K562 (cell line): ENCODE measurements around the gene GLI3. TPM values are rescaled to one million over a fixed set of nuclear protein-coding genes. Genes with fewer than 3 reads are reported as not detected.

Experiments used
- ATAC-seq: fragments of 200-7000 bp; cut with Tn5 transposase; 3 replicates; pipeline ENCODE4 v1.9.1; 2020; ENCODE audit warnings: moderate library complexity
- BruUV-seq: library from RNA; stranded (reverse); fragments of 400-500 nt; replicated peaks from 2 replicates; lab custom pipeline; 2021; lab: Mats Ljungman, UMichigan
- CTCF ChIA-PET: fragments of 300-600 bp; formaldehyde crosslinking; extraction: SDS; loops from one replicate; lab custom pipeline; 2021; ENCODE audit warnings: low intra/inter-chr PET ratio; lab: Yijun Ruan, JAX
- POLR2A ChIA-PET: fragments of 300-600, 350-650 bp; sonication (Branson Sonifier 250); formaldehyde crosslinking; extraction: SDS; loops from one replicate; lab custom pipeline; 2021; ENCODE audit warnings: antibody characterized with exemption, inconsistent platforms; lab: Yijun Ruan, JAX
- DNase-seq, 4 experiments: peaks; one replicate each; pipeline versions ENCODE4 v3.0.0 to v3.0.0-alpha.2; 2011 to 2018; ENCODE audit warnings: low spot score in 3 of 4, mixed read lengths in 3 of 4; ENCODE audit errors: extremely low read depth in 1 of 4
- FAIRE-seq: peaks from 2 replicates; lab custom pipeline; 2011; peaks lifted over from hg19 to GRCh38; lab: Jason Lieb, UNC
- H2AFZ ChIP-seq: 2 replicates; pipeline ENCODE4 v1.6.0; 2011; ENCODE audit warnings: low read depth, low read length, control low read depth, inconsistent platforms
- H3K27ac ChIP-seq: fragments of 200-600 bp; 3 replicates; pipeline ENCODE4 v1.8.0; 2011; ENCODE audit warnings: low read depth, mild to moderate bottlenecking, control low read depth, inconsistent platforms, low read length, moderate library complexity, mixed read lengths; ENCODE audit errors: extremely low read depth
- H3K27me3 ChIP-seq, 2 experiments: fragments of 300-600 bp in 1 of 2; 2 replicates in 1 of 2; 3 replicates in 1 of 2; pipeline versions ENCODE4 v1.6.0 to v1.8.0; 2011; ENCODE audit warnings: inconsistent platforms in 2 of 2, low read length in 2 of 2, mild to moderate bottlenecking in 1 of 2, mixed read lengths in 1 of 2, moderate library complexity in 1 of 2; ENCODE audit not compliant: control insufficient read depth in 2 of 2, insufficient read depth in 2 of 2
- H3K36me3 ChIP-seq: fragments of 300-600 bp; 3 replicates; pipeline ENCODE4 v1.8.0; 2011; ENCODE audit warnings: mild to moderate bottlenecking, low read length, inconsistent platforms; ENCODE audit not compliant: control insufficient read depth, insufficient read depth
- H3K4me1 ChIP-seq, 2 experiments: fragments of 200-600 bp in 1 of 2; replicated peaks in 1 of 2; 2 replicates in 1 of 2; 3 replicates in 1 of 2; pipeline versions ENCODE4 v1.5.1 to v1.8.0; 2011; ENCODE audit warnings: inconsistent platforms in 2 of 2, low read length in 2 of 2, mild to moderate bottlenecking in 1 of 2, mixed read lengths in 1 of 2, moderate library complexity in 1 of 2; ENCODE audit not compliant: control insufficient read depth in 2 of 2, insufficient read depth in 2 of 2
- H3K4me2 ChIP-seq: 2 replicates; pipeline ENCODE4 v1.6.1; 2011; ENCODE audit warnings: low read length, control low read depth, inconsistent platforms, mixed read lengths; ENCODE audit not compliant: insufficient read depth
- H3K4me3 ChIP-seq: fragments of 200-600 bp; sonication (generic), shearing (Covaris generic); 2 replicates; pipeline ENCODE4 v1.5.1; 2016; ENCODE audit warnings: control low read depth, inconsistent platforms
- H3K79me2 ChIP-seq: fragments of 200-600 bp; 3 replicates; pipeline ENCODE4 v1.8.0; 2011; ENCODE audit warnings: low read length, inconsistent platforms; ENCODE audit not compliant: control insufficient read depth, insufficient read depth
- H3K9ac ChIP-seq, 2 experiments: 2 replicates each; pipeline versions ENCODE4 v1.6.0 to v1.6.1; 2011; ENCODE audit warnings: low read depth in 2 of 2, low read length in 2 of 2, control low read depth in 1 of 2, inconsistent platforms in 1 of 2, mild to moderate bottlenecking in 1 of 2, mixed read lengths in 1 of 2; ENCODE audit not compliant: insufficient read depth in 1 of 2
- H3K9me1 ChIP-seq: one replicate; pipeline ENCODE4 v1.6.0; 2011; ENCODE audit warnings: inconsistent platforms, mild to moderate bottlenecking, low read length, moderate library complexity; ENCODE audit not compliant: control insufficient read depth, insufficient read depth
- H3K9me3 ChIP-seq: replicated peaks from 2 replicates; pipeline ENCODE4 v1.5.1; 2011; ENCODE audit warnings: low read depth, low read length, inconsistent platforms; ENCODE audit not compliant: control insufficient read depth, insufficient read depth
- H4K20me1 ChIP-seq: replicated peaks from 2 replicates; pipeline ENCODE4 v1.6.1; 2011; ENCODE audit warnings: low read length, inconsistent platforms, mixed read lengths; ENCODE audit not compliant: control insufficient read depth, insufficient read depth
- CTCF ChIP-seq, 3 experiments: IDR thresholded peaks in 2 of 3; conservative IDR thresholded peaks in 1 of 3; 2 replicates each; pipeline ENCODE4 v1.5.1; 2011 to 2012; ENCODE audit warnings: low read length in 3 of 3, mild to moderate bottlenecking in 3 of 3, control low read depth in 2 of 3, improper control_type of control experiment in 1 of 3, inconsistent platforms in 1 of 3, low read depth in 1 of 3, mixed read lengths in 1 of 3, moderate library complexity in 1 of 3; ENCODE audit not compliant: insufficient read depth in 2 of 3
- ELF4 ChIP-seq: fragments of 450-650 bp; formaldehyde crosslinking; IDR thresholded peaks from 2 replicates; pipeline ENCODE4 v1.4.0; 2022; ENCODE audit warnings: missing genetic modification characterization
- HMGN3 ChIP-seq: IDR thresholded peaks from 2 replicates; pipeline ENCODE4 v1.6.1; 2011; ENCODE audit warnings: borderline replicate concordance, low read depth, mild to moderate bottlenecking, mixed read lengths, low read length; ENCODE audit not compliant: insufficient read length; ENCODE audit errors: extremely low read depth
- NCOR1 ChIP-seq: fragments of 450-650 bp; IDR thresholded peaks from 2 replicates; pipeline ENCODE4 v1.6.1; 2016; ENCODE audit warnings: mild to moderate bottlenecking, moderate library complexity
- RAD21 ChIP-seq, 2 experiments: fragments of 250-450 bp in 1 of 2; fragments of 450-650 bp in 1 of 2; sonication (Bioruptor Pico) in 1 of 2; formaldehyde crosslinking in 1 of 2; IDR thresholded peaks in 1 of 2; conservative IDR thresholded peaks in 1 of 2; 2 replicates each; pipeline versions ENCODE4 v1.4.0 to v1.8.0; 2020 to 2022; ENCODE audit warnings: mild to moderate bottlenecking in 2 of 2, moderate library complexity in 1 of 2
- ZBTB5 ChIP-seq: fragments of 450-650 bp; IDR thresholded peaks from 2 replicates; pipeline ENCODE4 v1.6.1; 2017; ENCODE audit warnings: antibody characterized with exemption
- WGBS: fragments of 100-300 bp; shearing (Covaris generic); methylation state at CpG from one replicate; pipeline ENCODE4 v1.1.6; 2016; ENCODE audit warnings: low coverage, mixed read lengths; ENCODE audit not compliant: insufficient coverage; ENCODE audit errors: missing lambda C conversion rate; 5-methylcytosine and 5-hydroxymethylcytosine counted together
- in situ Hi-C: fragments of 300-500 bp; cut with MboI; formaldehyde crosslinking; loops from 4 replicates; pipeline ENCODE4 v1.15.0; 2018; ENCODE audit warnings: inconsistent platforms, mixed read lengths
- intact Hi-C: fragments of 100-400 bp; cut with micrococcal nuclease; formaldehyde crosslinking; loops from 2 replicates; pipeline ENCODE4 v1.14.2; 2022
- polyA plus RNA-seq, 8 experiments: library from polyadenylated mRNA; depleted of rRNA in 4 of 8; stranded (reverse) in 5 of 8; unstranded in 3 of 8; fragments of >200 nt; fragmentation: Nextera tagmentation in 2 of 8; fragmentation: Illumina TruSeq in 1 of 8; extraction: Ambion mirVana in 2 of 8; extraction: Trizol in 1 of 8; gene quantifications; 2 replicates each; pipeline versions ENCODE4 v1.2.1 to v1.2.3, GENCODE V29; 2011 to 2014; ENCODE audit warnings: inconsistent platforms in 1 of 8, missing spikeins in 1 of 8
- total RNA-seq, 7 experiments: library from RNA; depleted of rRNA in 6 of 7; stranded (reverse); fragments of >200 nt in 6 of 7; fragmentation: Illumina TruSeq in 2 of 7; extraction: Trizol in 2 of 7; gene quantifications; 2 replicates each; pipeline versions ENCODE4 v1.2.1 to v1.2.3, GENCODE V29; 2011 to 2021; ENCODE audit warnings: low replicate concordance in 1 of 7

GLI3 gene
- total and polyA plus RNA-seq, 9 of the 15 experiments (the other 6 are each of a cell fraction or from before 2014, with no cell fraction given), result 0.01 to 0.18 (median 0.07) TPM; not detected in 6

GRCh38 chr7:42128703-42129102 is 108.3 kb downstream of the GLI3 start:
- FAIRE-seq (no peak), DNase-seq (peak in 1 of 4 experiments; percentile 13), ATAC-seq (0 out of 3 replicates have a peak, but pooled peaks have one; percentile 34)
- Histone ChIP-seq H3K4me2 (no peak overlapping the region), H3K9ac (no peak overlapping the region), H3K4me1 (no peaks in the 10 kb centered on the region), H3K27me3 (peaks cover 0 to 6% of the 10 kb centered on the region in 2 experiments; a peak in 2 of 5 replicates), H3K79me2 (no peaks in the 10 kb centered on the region), H3K27ac (no peak overlapping the region), H3K36me3 (no peaks in the 10 kb centered on the region), H3K9me1 (no peaks in the 10 kb centered on the region), H3K4me3 (no peak overlapping the region), H4K20me1 (no peaks in the 10 kb centered on the region), H2AFZ (no peak overlapping the region), H3K9me3 (no peaks in the 10 kb centered on the region)
- in situ Hi-C loops (no loop called here), intact Hi-C loops (no loop called here)
- ChIA-PET CTCF (no interaction called here), POLR2A (no interaction called here)
- BruUV-seq, result no TSS peak
- TF ChIP-seq CTCF (IDR thresholded peaks at IDR 0.05 in 2 of 3, conservative IDR thresholded peaks at IDR 0.05 in 1 of 3; ENCODE audit: insufficient read depth in 2 of 3, low read depth in 1 of 3, low read length in 3 of 3) (0 out of 6 replicates have a peak, but pooled peaks of 1 of the 3 experiments have one; percentile 18), NCOR1 (no peak), HMGN3 (no peak), ZBTB5 (no peak), ELF4 (CRISPR knock-in tag) (no peak), RAD21 (CRISPR knock-in tag; conservative IDR thresholded peaks at IDR 0.05 in 1 of 2, IDR thresholded peaks at IDR 0.05 in 1 of 2) (peak in 1 of 2 experiments; percentile 27; a peak in 1 of 4 replicates)
- 3% methylated on average over 2 of the region's 2 CpGs for WGBS
